ENCODE measurements around the gene SLC38A9.

SLC38A9 gene

DNA sequence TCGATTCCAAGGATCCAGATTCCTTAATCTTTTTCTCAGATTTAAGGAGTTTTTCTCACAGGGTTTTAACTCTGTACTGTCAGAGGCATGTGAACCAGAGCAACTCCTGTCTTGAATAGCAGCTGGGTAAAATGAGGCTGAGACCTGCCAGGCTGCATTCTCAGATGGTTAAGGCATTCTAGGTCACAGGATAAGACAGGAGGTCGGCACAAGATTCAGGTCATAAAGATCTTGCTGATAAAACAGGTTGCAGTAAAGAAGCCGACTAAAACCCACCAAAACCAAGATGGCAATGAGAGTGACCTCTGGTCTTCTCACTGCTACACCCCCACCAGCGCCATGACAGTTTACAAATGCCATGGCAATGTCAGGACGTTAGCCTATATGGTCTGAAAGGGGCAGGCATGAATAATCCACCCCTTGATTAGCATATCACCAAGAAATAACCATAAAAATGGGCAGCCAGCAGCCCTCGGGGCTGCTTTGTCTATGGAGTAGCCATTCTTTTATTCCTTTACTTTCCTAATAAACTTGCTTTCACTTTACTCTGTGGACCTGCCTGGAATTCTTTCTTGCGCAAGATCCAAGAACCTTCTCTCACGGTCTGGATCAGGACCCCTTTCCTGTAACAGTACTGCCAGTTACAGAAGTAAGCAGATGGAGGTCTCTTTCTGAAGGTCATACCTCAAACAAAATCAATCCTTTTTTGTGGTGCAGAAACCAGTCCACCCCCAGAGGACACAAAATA is 87.1 kb downstream of the SLC38A9 start:
- TF ChIP-seq CTCF (IDR thresholded peaks at IDR 0.05; ENCODE audit: control insufficient read depth, insufficient read depth, low read depth, low read length, missing control alignments), result no peak
- no peak overlapping the region for H3K4me3 ChIP-seq (ENCODE audit: control insufficient read depth, low read depth, low read length)
- no peak for DNase-seq (ENCODE audit: low read depth)

- no peak for DNase-seq (ENCODE audit: low read depth)
- H3K4me3 ChIP-seq (ENCODE audit: control insufficient read depth, low read depth, low read length), result no peak overlapping the region
- TF ChIP-seq CTCF (IDR thresholded peaks at IDR 0.05; ENCODE audit: control insufficient read depth, insufficient read depth, low read depth, low read length, missing control alignments), result no peak
Measured at GRCh38 chr5:55623789-55624188, 88.3 kb downstream of the SLC38A9 start.

DNA sequence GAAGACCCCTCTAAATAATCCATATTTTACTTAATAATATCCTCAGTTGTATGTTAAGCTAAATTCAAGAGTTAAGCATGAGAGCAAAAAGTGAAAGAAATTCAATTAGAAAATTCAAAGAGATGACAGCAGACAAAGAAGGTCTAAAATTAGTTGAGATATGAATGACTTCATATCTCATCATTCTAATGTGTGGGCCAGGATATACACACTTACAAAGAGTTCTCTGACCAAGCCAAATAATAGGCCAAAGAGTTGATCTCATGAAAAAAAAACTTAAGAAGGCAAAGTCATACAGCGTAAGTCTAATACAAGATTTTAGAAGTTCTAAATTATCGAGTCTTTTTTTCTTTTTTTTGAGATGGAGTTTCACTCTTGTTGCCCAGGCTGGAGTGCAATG is 89.7 kb downstream of the SLC38A9 start:
- no peak for TF ChIP-seq CTCF (IDR thresholded peaks at IDR 0.05; ENCODE audit: control insufficient read depth, insufficient read depth, low read depth, low read length, missing control alignments)
- DNase-seq (ENCODE audit: low read depth), result no peak
- no peak overlapping the region for H3K4me3 ChIP-seq (ENCODE audit: control insufficient read depth, low read depth, low read length)

DNA sequence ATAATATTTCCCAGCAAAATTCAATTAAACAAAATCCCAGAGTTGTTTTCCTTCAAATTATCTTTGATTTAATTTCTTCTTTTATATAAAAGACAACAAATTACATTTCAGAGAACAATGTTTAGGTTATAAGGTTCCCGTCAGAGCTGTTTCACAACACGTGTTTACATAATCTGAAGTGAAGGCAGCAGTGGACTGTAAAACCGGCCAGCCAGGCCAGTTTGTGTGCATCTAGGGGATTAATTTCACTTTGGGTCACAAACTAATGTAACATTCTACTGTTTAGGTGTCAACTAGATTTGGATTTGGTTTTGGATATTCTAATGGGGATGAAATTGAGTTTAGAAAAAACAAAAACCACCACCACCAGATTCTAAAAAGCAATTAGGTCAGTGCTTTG is 90.9 kb downstream of the SLC38A9 start:
- H3K4me3 ChIP-seq (ENCODE audit: control insufficient read depth, low read depth, low read length), result no peak overlapping the region
- no peak for TF ChIP-seq CTCF (IDR thresholded peaks at IDR 0.05; ENCODE audit: control insufficient read depth, insufficient read depth, low read depth, low read length, missing control alignments)
- DNase-seq (ENCODE audit: low read depth), result no peak

- H3K4me3 ChIP-seq (ENCODE audit: control insufficient read depth, low read depth, low read length), result no peak overlapping the region
- no peak for TF ChIP-seq CTCF (IDR thresholded peaks at IDR 0.05; ENCODE audit: control insufficient read depth, insufficient read depth, low read depth, low read length, missing control alignments)
- DNase-seq (ENCODE audit: low read depth), result no peak
Measured at GRCh38 chr5:55620766-55621160, 91.4 kb downstream of the SLC38A9 start.

GRCh38 chr5:55620009-55620765 is 91.9 kb downstream of the SLC38A9 start:
- DNase-seq (ENCODE audit: low read depth), result no peak
- TF ChIP-seq CTCF (IDR thresholded peaks at IDR 0.05; ENCODE audit: control insufficient read depth, insufficient read depth, low read depth, low read length, missing control alignments), result no peak
- H3K4me3 ChIP-seq (ENCODE audit: control insufficient read depth, low read depth, low read length), result no peak overlapping the region
